MCF 10A (cell line): ENCODE results near the gene TK1. TPM values are rescaled to one million over a fixed set of nuclear protein-coding genes. Genes with fewer than 3 reads are reported as not detected.

Source experiments
- BruUV-seq: library from RNA; stranded (reverse); fragments of 400-500 nt; replicated peaks from 2 replicates; lab custom pipeline; 2021; lab: Mats Ljungman, UMichigan
- CTCF ChIA-PET: fragments of 300-600 bp; sonication (Branson Sonifier 250); formaldehyde crosslinking; extraction: SDS; loops from one replicate; lab custom pipeline; 2021; ENCODE audit warnings: antibody characterized with exemption, inconsistent platforms; lab: Yijun Ruan, JAX
- POLR2A ChIA-PET: fragments of 300-600, 350-650 bp; sonication (Branson Sonifier 250); formaldehyde crosslinking; extraction: SDS; loops from one replicate; lab custom pipeline; 2020; ENCODE audit warnings: antibody characterized with exemption, inconsistent platforms; lab: Yijun Ruan, JAX
- DNase-seq: peaks from one replicate; pipeline ENCODE4 v3.0.0-alpha.2; 2018; ENCODE audit not compliant: unreplicated experiment
- H3K27ac Mint-ChIP-seq: one replicate; pipeline ENCODE4 v1.8.0; 2022; ENCODE audit warnings: mild to moderate bottlenecking, low read depth, mixed read lengths; ENCODE audit not compliant: unreplicated experiment
- H3K27me3 Mint-ChIP-seq: one replicate; pipeline ENCODE4 v1.8.0; 2022; ENCODE audit warnings: mixed read lengths; ENCODE audit not compliant: insufficient read depth, unreplicated experiment
- H3K36me3 Mint-ChIP-seq: one replicate; pipeline ENCODE4 v1.8.0; 2022; ENCODE audit warnings: mild to moderate bottlenecking, moderate library complexity, mixed read lengths; ENCODE audit not compliant: insufficient read depth, unreplicated experiment
- H3K4me1 Mint-ChIP-seq: one replicate; pipeline ENCODE4 v1.8.0; 2022; ENCODE audit warnings: mixed read lengths; ENCODE audit not compliant: insufficient read depth, unreplicated experiment
- H3K4me3 Mint-ChIP-seq: one replicate; pipeline ENCODE4 v1.8.0; 2022; ENCODE audit warnings: mild to moderate bottlenecking, moderate library complexity, mixed read lengths; ENCODE audit not compliant: unreplicated experiment
- H3K9me3 Mint-ChIP-seq: one replicate; pipeline ENCODE4 v1.8.0; 2022; ENCODE audit warnings: mixed read lengths; ENCODE audit not compliant: unreplicated experiment
- CTCF ChIP-seq: fragments of 200-600 bp; IDR thresholded peaks from one replicate; pipeline ENCODE4 v1.8.0; 2022; ENCODE audit warnings: antibody characterized with exemption, mild to moderate bottlenecking; ENCODE audit not compliant: unreplicated experiment
- intact Hi-C: fragments of 100-400 bp; cut with micrococcal nuclease; formaldehyde crosslinking; loops from 2 replicates; pipeline ENCODE4 v1.14.1; 2022
- total RNA-seq: library from RNA; stranded (reverse); gene quantifications from 2 replicates; pipeline ENCODE4 v1.2.3, GENCODE V29; 2022

The TK1 gene
- total RNA-seq, 1 experiment from 2014 or later = 21.4 TPM

DNA sequence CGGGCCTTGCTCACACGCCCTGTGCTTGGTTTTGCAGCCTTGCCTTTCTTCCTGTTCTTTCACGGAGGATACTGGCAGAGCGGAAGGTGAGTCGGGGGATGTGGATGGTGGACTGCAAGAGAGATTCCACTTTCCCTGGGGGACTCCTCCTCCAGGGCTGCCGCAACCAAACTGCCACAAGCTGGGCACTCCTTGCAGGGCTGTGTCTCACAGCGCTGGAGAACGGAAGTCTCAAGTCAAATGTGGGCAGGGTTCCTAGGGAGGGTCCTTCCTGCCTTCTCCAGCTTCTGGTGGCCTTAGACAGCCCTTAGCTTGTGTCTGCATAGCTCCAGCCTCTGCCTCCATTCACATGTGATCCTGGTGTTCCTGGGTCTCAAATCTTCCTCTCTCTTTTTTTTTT, 15.8 kb upstream of the TK1 start:
- Mint-ChIP-seq H3K27me3 (no peaks in the 10 kb centered on the region), H3K4me3 (no peak overlapping the region), H3K36me3 (peaks cover 27% of the 10 kb centered on the region), H3K9me3 (no peaks in the 10 kb centered on the region), H3K27ac (no peak overlapping the region), H3K4me1 (peaks cover 5% of the 10 kb centered on the region)
- no peak for TF ChIP-seq CTCF
- POLR2A ChIA-PET = no interaction called here
- intact Hi-C loops = no loop called here
- CTCF ChIA-PET = interaction anchor here (0.8 kb wide), 1 partner anchor 54 kb away, joined by 4 read pairs; no protein-coding TSS in a partner anchor
- no peak for DNase-seq
- BruUV-seq = no TSS peak

GRCh38 chr17:78200451-78200850, 13.6 kb upstream of the TK1 start:
- Mint-ChIP-seq H3K27me3 (no peaks in the 10 kb centered on the region), H3K4me3 (no peak overlapping the region), H3K4me1 (peaks cover 5% of the 10 kb centered on the region), H3K27ac (no peak overlapping the region), H3K36me3 (peaks cover 41% of the 10 kb centered on the region), H3K9me3 (no peaks in the 10 kb centered on the region)
- ChIA-PET CTCF (interaction anchor here (0.5 to 0.9 kb wide), 3 partner anchors 24 to 1921 kb away, joined by 3 to 4 read pairs (median 4); no protein-coding TSS in a partner anchor), POLR2A (no interaction called here)
- TF ChIP-seq CTCF = no peak
- DNase-seq = no peak
- intact Hi-C loops = no loop called here
- BruUV-seq = no TSS peak

DNA sequence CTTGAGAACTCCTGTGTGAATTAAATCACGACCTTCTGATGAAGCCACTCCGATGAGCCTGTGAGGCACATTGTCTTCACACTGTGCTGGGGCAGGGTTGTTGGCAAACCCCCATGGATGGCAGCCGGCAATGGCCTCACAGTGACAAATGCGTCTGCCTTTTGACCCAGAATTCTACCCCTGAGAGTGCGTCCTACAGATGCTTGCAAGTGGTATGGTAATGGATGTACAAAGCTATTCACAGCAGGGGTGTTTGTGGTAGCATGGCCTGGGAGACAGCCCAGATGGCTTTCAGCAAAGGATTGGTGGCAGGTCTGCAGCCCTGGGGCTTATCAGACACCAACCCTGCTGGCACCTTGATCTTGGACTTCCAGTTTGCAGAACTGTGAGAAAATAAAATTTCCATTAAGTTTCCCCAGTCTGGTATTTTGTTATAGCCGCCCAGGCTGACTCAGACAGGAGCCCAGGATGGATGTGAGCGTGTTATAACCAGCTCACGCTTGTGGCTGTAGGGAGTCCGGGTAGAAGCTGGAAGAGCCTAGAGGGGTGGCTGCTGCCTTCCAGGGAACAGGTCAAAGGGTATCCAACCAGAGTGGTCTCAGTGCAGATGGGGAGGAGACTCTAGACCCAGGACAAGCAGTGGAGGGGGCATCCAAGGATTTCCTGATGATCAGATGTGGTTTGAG, 10.4 kb upstream of the TK1 start:
- H3K27ac Mint-ChIP-seq = peak overlapping the region; percentile 49
- H3K4me1 Mint-ChIP-seq = peaks cover 5% of the 10 kb centered on the region
- ChIA-PET POLR2A (interaction anchor here (0.8 to 1.0 kb wide), 2 partner anchors 55 to 407 kb away, joined by 3 read pairs; no protein-coding TSS in a partner anchor), CTCF (no interaction called here)
- no peak overlapping the region for H3K4me3 Mint-ChIP-seq
- DNase-seq = no peak
- H3K27me3 Mint-ChIP-seq = no peaks in the 10 kb centered on the region
- peaks cover 50% of the 10 kb centered on the region for H3K36me3 Mint-ChIP-seq
- intact Hi-C loops = no loop called here
- H3K9me3 Mint-ChIP-seq = no peaks in the 10 kb centered on the region
- no peak for TF ChIP-seq CTCF
- no TSS peak for BruUV-seq

DNA sequence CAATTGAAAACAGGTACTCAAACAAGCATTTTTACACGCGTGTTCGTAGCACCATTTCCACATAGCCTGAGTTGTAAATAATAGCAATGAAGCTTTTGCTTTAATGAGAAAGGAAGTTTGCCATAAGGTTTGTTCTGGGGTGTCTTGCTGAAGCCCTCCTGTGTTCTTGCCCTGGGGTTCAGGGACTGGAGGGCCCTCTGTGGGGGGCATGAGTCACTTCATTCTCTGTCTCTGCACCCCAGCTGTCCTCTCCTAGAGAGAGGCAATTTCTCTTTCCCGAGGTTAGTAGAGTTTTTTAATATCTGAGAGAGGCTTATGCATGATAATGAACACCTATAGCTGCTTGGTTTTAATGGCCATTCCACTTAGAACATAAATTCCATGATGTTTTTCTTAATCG, 9.9 kb upstream of the TK1 start:
- intact Hi-C loops = no loop called here
- no TSS peak for BruUV-seq

More for the DNA sequence above, 9.9 kb upstream of the TK1 start:
- DNase-seq = no peak
- ChIA-PET CTCF (no interaction called here), POLR2A (no interaction called here)
- TF ChIP-seq CTCF = no peak
- Mint-ChIP-seq H3K27ac (peak overlapping the region; percentile 49), H3K9me3 (no peaks in the 10 kb centered on the region), H3K4me1 (peaks cover 5% of the 10 kb centered on the region), H3K4me3 (no peak overlapping the region), H3K36me3 (peaks cover 54% of the 10 kb centered on the region), H3K27me3 (no peaks in the 10 kb centered on the region)
